PC-3 (cell line): Measurements from ENCODE around the gene R3HDM4. TPM values are rescaled to one million over a fixed set of nuclear protein-coding genes. Genes with fewer than 3 reads are reported as not detected.
"Not testable (repeated sequence)": the region's sequence is repeated elsewhere in the genome, so short reads cannot be mapped to it uniquely, and the experiment has no call there.

ENCODE experiments used
- ATAC-seq: fragments of 200-7000 bp; cut with Tn5 transposase; 2 replicates; pipeline ENCODE4 v1.9.1; 2020; ENCODE audit warnings: mild to moderate bottlenecking, moderate library complexity
- BruUV-seq: library from RNA; stranded (reverse); fragments of 400-500 nt; replicated peaks from 2 replicates; lab custom pipeline; 2021; lab: Mats Ljungman, UMichigan
- CTCF ChIA-PET: fragments of 300-600 bp; sonication (Branson Sonifier 250); formaldehyde crosslinking; loops from one replicate; lab custom pipeline; 2022; ENCODE audit warnings: antibody characterized with exemption; lab: Charles Lee
- POLR2A ChIA-PET: fragments of 300-600 bp; sonication (Branson Sonifier 250); formaldehyde crosslinking; loops from one replicate; lab custom pipeline; 2022; ENCODE audit warnings: antibody characterized with exemption; ENCODE audit not compliant: unreplicated experiment; lab: Charles Lee
- DNase-seq: peaks from one replicate; pipeline ENCODE4 v3.0.0-alpha.2; 2015
- H2AFZ ChIP-seq: fragments of 300-600 bp; sonication (generic); 2 replicates; pipeline ENCODE4 v1.6.0; 2016; ENCODE audit warnings: antibody characterized with exemption, low read length
- H3F3A ChIP-seq: fragments of 300-600 bp; sonication (generic); one replicate; pipeline ENCODE4 v1.6.0; 2017; ENCODE audit warnings: antibody characterized with exemption, low read length, control low read depth, mild to moderate bottlenecking; ENCODE audit not compliant: unreplicated experiment
- H3K27ac ChIP-seq: fragments of 300-600 bp; sonication (generic); 2 replicates; pipeline ENCODE4 v1.5.1; 2016; ENCODE audit warnings: mild to moderate bottlenecking, low read length
- H3K27me3 ChIP-seq: fragments of 300-600 bp; sonication (generic); 2 replicates; pipeline ENCODE4 v1.6.1; 2016; ENCODE audit warnings: low read length, mixed read lengths
- H3K36me3 ChIP-seq: fragments of 300-600 bp; sonication (generic); 2 replicates; pipeline ENCODE4 v1.6.1; 2016; ENCODE audit warnings: low read depth, mixed run types, low read length, mixed read lengths
- H3K4me1 ChIP-seq: fragments of 300-600 bp; sonication (generic); 2 replicates; pipeline ENCODE4 v1.5.1; 2016; ENCODE audit warnings: low read length; ENCODE audit not compliant: insufficient read depth
- H3K4me2 ChIP-seq: fragments of 300-600 bp; sonication (generic); 2 replicates; pipeline ENCODE4 v1.6.0; 2016; ENCODE audit warnings: low read length
- H3K4me3 ChIP-seq: fragments of 300-600 bp; sonication (generic); 2 replicates; pipeline ENCODE4 v1.5.1; 2016; ENCODE audit warnings: mild to moderate bottlenecking, low read length, mixed read lengths
- H3K79me2 ChIP-seq: fragments of 300-600 bp; sonication (generic); 2 replicates; pipeline ENCODE4 v1.6.1; 2017; ENCODE audit warnings: low read length, mixed read lengths
- H3K9ac ChIP-seq: fragments of 300-600 bp; sonication (generic); 2 replicates; pipeline ENCODE4 v1.6.0; 2016; ENCODE audit warnings: mild to moderate bottlenecking, low read length
- H3K9me2 ChIP-seq: fragments of 300-600 bp; sonication (generic); replicated peaks from 2 replicates; pipeline ENCODE4 v1.6.1; 2016; ENCODE audit warnings: mixed run types, low read length, mixed read lengths
- H3K9me3 ChIP-seq: fragments of 300-600 bp; sonication (generic); 2 replicates; pipeline ENCODE4 v1.6.1; 2016; ENCODE audit warnings: low read length, mixed read lengths
- H4K20me1 ChIP-seq: fragments of 300-600 bp; sonication (generic); 2 replicates; pipeline ENCODE4 v1.6.1; 2016; ENCODE audit warnings: low read length, mixed read lengths
- CTCF ChIP-seq: fragments of 300-600 bp; sonication (generic); conservative IDR thresholded peaks from 2 replicates; pipeline ENCODE4 v1.5.1; 2017; ENCODE audit warnings: antibody characterized with exemption, low read depth, mild to moderate bottlenecking, low read length
- EZH2 ChIP-seq: fragments of 300-600 bp; sonication (generic); IDR thresholded peaks from one replicate; pipeline ENCODE4 v1.6.1; 2017; ENCODE audit warnings: antibody characterized with exemption, mild to moderate bottlenecking, low read length; ENCODE audit not compliant: unreplicated experiment
- EZH2phosphoT487 ChIP-seq: fragments of 300-600 bp; sonication (generic); IDR thresholded peaks from 2 replicates; pipeline ENCODE4 v1.6.1; 2018; ENCODE audit warnings: mild to moderate bottlenecking, antibody characterized with exemption, low read length, borderline replicate concordance
- intact Hi-C: fragments of 100-400 bp; cut with micrococcal nuclease; formaldehyde crosslinking; loops from 2 replicates; pipeline ENCODE4 v1.9.0; 2023
- total RNA-seq: library from RNA; depleted of rRNA; stranded (reverse); fragments of >200 nt; gene quantifications from 2 replicates; pipeline ENCODE4 v1.2.3, GENCODE V29; 2014

The R3HDM4 gene
- total RNA-seq, 1 experiment from 2014 or later = 44.9 TPM

- Histone ChIP-seq H3K9me2 (no peaks in the 10 kb centered on the region), H4K20me1 (no peaks in the 10 kb centered on the region), H2AFZ (peak within 1 kb of the TSS; percentile 81), H3K4me2 (peak within 1 kb of the TSS; percentile 86), H3K27me3 (no peaks in the 10 kb centered on the region), H3K9ac (peak within 1 kb of the TSS; percentile 93), H3K36me3 (no peaks in the 10 kb centered on the region), H3K4me3 (peak within 1 kb of the TSS; percentile 84), H3K4me1 (no peaks in the 10 kb centered on the region), H3K9me3 (no peaks in the 10 kb centered on the region), H3K27ac (peak within 1 kb of the TSS; percentile 69), H3F3A (peaks cover 3% of the 10 kb centered on the region), H3K79me2 (peaks cover 15% of the 10 kb centered on the region)
- DNase-seq = peak; percentile 91
- ChIA-PET POLR2A (no interaction called here), CTCF (no interaction called here)
- TSS peak; percentile 100 for BruUV-seq
- intact Hi-C loops = no loop called here
- ATAC-seq = peak; percentile 90
- TF ChIP-seq EZH2phosphoT487 (no peak), EZH2 (no peak), CTCF (no peak)
Measured at GRCh38 chr19:892894-893689, 19.9 kb downstream of the R3HDM4 start, which contains the start of the genes MED16 and RNU6-9. MED16 (minus strand) TSS chr19:893187; CDS start chr19:891131, 2,056 bp downstream. RNU6-9 (plus strand) TSS chr19:893484.

DNA sequence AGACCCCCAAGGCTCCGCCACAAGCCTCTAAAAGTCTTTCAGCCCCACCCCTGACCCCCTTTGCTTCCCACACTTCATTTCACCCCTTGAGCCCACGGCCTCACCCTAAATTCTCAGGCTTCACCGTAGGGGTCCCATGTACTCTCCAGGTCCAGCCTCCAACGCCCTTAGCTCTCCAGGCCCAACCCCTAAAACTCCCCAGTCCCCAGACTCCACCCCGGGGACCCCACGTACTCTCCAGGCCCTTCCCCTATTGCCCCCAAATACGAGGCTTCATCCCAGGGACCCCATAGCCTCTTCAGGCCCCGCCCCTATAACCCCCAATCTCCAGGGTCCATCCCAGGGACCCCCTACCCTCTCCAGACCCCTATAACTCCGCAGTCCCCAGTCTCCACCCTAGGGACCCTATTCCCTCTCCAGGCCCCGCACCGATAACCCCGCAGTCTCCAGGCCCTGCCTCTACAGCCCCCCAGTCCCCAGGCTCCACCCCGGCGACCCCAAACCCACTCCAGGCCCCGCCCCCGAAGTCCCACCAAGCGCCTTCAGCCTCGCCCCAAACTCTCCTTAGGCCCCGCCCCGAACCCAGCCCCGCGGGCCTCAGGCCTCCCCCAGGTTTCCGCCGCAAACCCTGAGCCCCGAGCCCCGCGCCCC lies 20.7 kb downstream of the R3HDM4 start:
- intact Hi-C loops = no loop called here
- peak; percentile 6; the same call in 1 of the 2 replicates for ATAC-seq

GRCh38 chr19:891421-892200 lies 21.4 kb downstream of the R3HDM4 start:
- H3K36me3 ChIP-seq, intact Hi-C loops, H3K4me1 ChIP-seq, H3K9me2 ChIP-seq, H3F3A ChIP-seq, H4K20me1 ChIP-seq, H3K9me3 ChIP-seq, H3K27me3 ChIP-seq, H3K27ac ChIP-seq, ATAC-seq, CTCF ChIA-PET, BruUV-seq, H2AFZ ChIP-seq, DNase-seq, POLR2A ChIA-PET: not testable (repeated sequence)
- Histone ChIP-seq H3K9ac (peak overlapping the region; percentile 93; the same call in 1 of the 2 replicates), H3K79me2 (peaks cover 15% of the 10 kb centered on the region), H3K4me3 (peak overlapping the region; percentile 84), H3K4me2 (peak overlapping the region; percentile 86)

More for the DNA sequence above, 20.7 kb downstream of the R3HDM4 start:
- peaks cover 15% of the 10 kb centered on the region for H3K79me2 ChIP-seq
- DNase-seq = no peak
- H3K36me3 ChIP-seq = no peaks in the 10 kb centered on the region; the same call in 1 of the 2 replicates
- no peak overlapping the region for H3K27ac ChIP-seq
- no peaks in the 10 kb centered on the region for H3K9me2 ChIP-seq
- no TSS peak for BruUV-seq
- no peaks in the 10 kb centered on the region for H3K4me1 ChIP-seq
- H3F3A ChIP-seq = peaks cover 3% of the 10 kb centered on the region
- POLR2A ChIA-PET = no interaction called here
- H3K4me2 ChIP-seq = peak overlapping the region; percentile 86
- peak overlapping the region; percentile 84 for H3K4me3 ChIP-seq
- H3K27me3 ChIP-seq = no peaks in the 10 kb centered on the region
- CTCF ChIA-PET = no interaction called here
- no peaks in the 10 kb centered on the region for H3K9me3 ChIP-seq
- peak overlapping the region; percentile 93 for H3K9ac ChIP-seq
- no peaks in the 10 kb centered on the region for H4K20me1 ChIP-seq
- TF ChIP-seq CTCF (no peak), EZH2 (no peak), EZH2phosphoT487 (no peak)
- no peak overlapping the region for H2AFZ ChIP-seq
